BJ (cell line): ENCODE data around the gene SLC25A13. TPM values are rescaled to one million over a fixed set of nuclear protein-coding genes. Genes with fewer than 3 reads are reported as not detected.

Source experiments
- CTCF ChIA-PET: fragments of 350-600 bp; formaldehyde crosslinking; extraction: SDS; loops from one replicate; lab custom pipeline; 2021; ENCODE audit warnings: antibody characterized with exemption, inconsistent platforms; lab: Yijun Ruan, JAX
- POLR2A ChIA-PET: fragments of 300-600 bp; sonication (Branson Sonifier 250); formaldehyde crosslinking; extraction: SDS; loops from one replicate; lab custom pipeline; 2021; ENCODE audit warnings: antibody characterized with exemption; lab: Charles Lee
- DNase-seq: peaks from one replicate; pipeline ENCODE4 v3.0.0-alpha.2; 2011; ENCODE audit warnings: low read depth
- H3K27me3 ChIP-seq: 2 replicates; pipeline ENCODE4 v1.6.0; 2011; ENCODE audit warnings: low read length; ENCODE audit not compliant: control insufficient read depth, insufficient read depth
- H3K36me3 ChIP-seq: 2 replicates; pipeline ENCODE4 v1.5.1; 2011; ENCODE audit warnings: low read length; ENCODE audit not compliant: control insufficient read depth, insufficient read depth
- H3K4me3 ChIP-seq: 2 replicates; pipeline ENCODE4 v1.5.1; 2011; ENCODE audit warnings: low read depth, mild to moderate bottlenecking, control low read depth, low read length
- CTCF ChIP-seq: IDR thresholded peaks from 2 replicates; pipeline ENCODE4 v1.5.1; 2011; ENCODE audit warnings: low read depth, mild to moderate bottlenecking, control low read depth, inconsistent platforms, low read length, moderate library complexity; ENCODE audit not compliant: insufficient read depth
- polyA plus RNA-seq: library from polyadenylated mRNA; depleted of rRNA; stranded (reverse); fragments of >200 nt; gene quantifications from 2 replicates; pipeline ENCODE4 v1.2.3, GENCODE V29; 2011

Gene SLC25A13
- polyA plus RNA-seq, 1 experiment = 6.2 TPM

- Histone ChIP-seq H3K27me3 (no peaks in the 10 kb centered on the region), H3K36me3 (no peaks in the 10 kb centered on the region), H3K4me3 (no peak overlapping the region)
- DNase-seq = no peak
- ChIA-PET CTCF (interaction anchor here (1.0 kb wide), 1 partner anchor 7 kb away, joined by 3 read pairs; no protein-coding TSS in a partner anchor), POLR2A (no interaction called here)
- TF ChIP-seq CTCF = no peak
Observed at GRCh38 chr7:96184783-96185182, 137.1 kb downstream of the SLC25A13 start.

- ChIA-PET POLR2A (no interaction called here), CTCF (no interaction called here)
- no peak for TF ChIP-seq CTCF
- Histone ChIP-seq H3K4me3 (no peak overlapping the region), H3K27me3 (no peaks in the 10 kb centered on the region), H3K36me3 (no peaks in the 10 kb centered on the region)
- DNase-seq = no peak
Observed at GRCh38 chr7:96183163-96183670, 138.7 kb downstream of the SLC25A13 start.

DNA sequence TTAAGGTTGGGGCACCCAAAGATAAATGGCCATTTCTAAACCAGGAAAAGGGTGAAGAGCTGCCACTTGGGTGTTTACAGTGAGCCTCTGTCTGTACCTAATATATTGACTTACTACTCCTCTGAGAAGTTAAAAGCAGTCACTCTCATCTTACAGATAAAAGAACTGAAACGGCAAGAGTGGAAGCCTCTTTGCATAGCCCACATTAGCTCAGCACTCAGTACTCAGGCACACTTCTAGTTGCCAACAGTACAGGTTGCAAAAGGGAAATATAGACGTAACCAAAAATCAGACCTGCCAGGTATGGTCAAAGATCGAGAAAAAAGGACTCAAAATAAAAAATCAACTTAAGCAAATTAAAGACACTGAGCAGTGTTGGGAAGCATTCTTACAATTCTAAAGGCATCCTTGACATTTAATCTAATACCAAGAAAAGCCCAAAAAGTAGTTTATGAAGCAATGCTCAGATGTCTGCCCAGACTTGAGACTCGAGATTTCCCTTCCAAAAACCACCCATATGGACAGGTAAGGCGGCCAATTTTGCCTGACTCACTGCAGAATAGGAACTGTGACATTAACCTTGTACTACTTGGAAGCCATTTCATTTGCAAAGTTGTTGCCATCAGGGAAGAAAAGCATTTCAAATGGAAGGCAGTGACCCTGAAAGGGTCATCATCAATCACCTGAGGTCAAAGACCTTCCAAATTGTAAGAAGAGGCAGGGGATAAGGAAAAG is 139.3 kb downstream of the SLC25A13 start:
- no peaks in the 10 kb centered on the region for H3K36me3 ChIP-seq
- DNase-seq = no peak
- CTCF ChIA-PET = no interaction called here

GRCh38 chr7:96181174-96181573 is 140.7 kb downstream of the SLC25A13 start:
- POLR2A ChIA-PET = interaction anchor here (0.6 kb wide), 1 partner anchor 57 kb away, joined by 4 read pairs; no protein-coding TSS in a partner anchor
- H3K27me3 ChIP-seq = no peaks in the 10 kb centered on the region
- CTCF ChIA-PET = interaction anchor here (1.1 kb wide), 1 partner anchor 14 kb away, joined by 3 read pairs; no protein-coding TSS in a partner anchor
- no peak for TF ChIP-seq CTCF
- no peaks in the 10 kb centered on the region for H3K36me3 ChIP-seq
- H3K4me3 ChIP-seq = no peak overlapping the region
- DNase-seq = no peak

More for the DNA sequence above, 139.3 kb downstream of the SLC25A13 start:
- TF ChIP-seq CTCF = no peak
- POLR2A ChIA-PET = no interaction called here
- Histone ChIP-seq H3K27me3 (no peaks in the 10 kb centered on the region), H3K4me3 (no peak overlapping the region)

DNA sequence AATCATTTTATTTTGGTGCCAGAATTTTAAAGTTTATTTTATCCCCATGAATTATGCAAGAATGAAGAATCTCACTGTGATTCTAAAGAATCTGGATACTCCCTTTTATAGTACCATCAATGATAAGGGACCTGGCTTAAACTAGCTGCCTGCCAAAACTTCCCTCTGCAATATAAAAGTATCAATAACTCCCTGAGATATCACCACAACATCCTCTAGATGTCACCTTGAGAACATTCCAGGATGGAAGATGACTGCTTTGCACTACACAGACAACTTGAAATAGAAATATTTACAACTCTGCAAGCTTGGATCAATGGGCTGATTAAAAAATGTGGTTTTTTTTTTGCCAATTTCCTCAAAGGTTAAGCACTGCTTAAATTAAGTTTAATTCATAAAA is 142.1 kb downstream of the SLC25A13 start:
- no peak for DNase-seq
- Histone ChIP-seq H3K36me3 (no peaks in the 10 kb centered on the region), H3K27me3 (no peaks in the 10 kb centered on the region), H3K4me3 (no peak overlapping the region)
- CTCF ChIA-PET = interaction anchor here (1.2 kb wide), 1 partner anchor 10 kb away, joined by 3 read pairs; no protein-coding TSS in a partner anchor
- 0 out of 2 replicates have a peak, but pooled peaks have one; percentile 9 for TF ChIP-seq CTCF
- POLR2A ChIA-PET = no interaction called here
